SK-N-SH treated with all-trans-retinoic acid at 6 μM for 48 hours (cell line): ENCODE results near the gene NTM.

Experiments used
- ATAC-seq: fragments of 200-7000 bp; cut with Tn5 transposase; 3 replicates; pipeline ENCODE4 v1.9.1; 2020; ENCODE audit warnings: mild to moderate bottlenecking, moderate library complexity
- ARNTL ChIP-seq: fragments of 450-650 bp; formaldehyde crosslinking; IDR thresholded peaks from 2 replicates; pipeline ENCODE4 v1.5.0; 2020; ENCODE audit warnings: low read depth, mild to moderate bottlenecking, moderate library complexity, borderline replicate concordance
- BACH2 ChIP-seq: fragments of 250-450 bp; sonication (Bioruptor Pico); IDR thresholded peaks from 2 replicates; pipeline ENCODE4 v1.9.0; 2021; ENCODE audit warnings: mild to moderate bottlenecking, borderline replicate concordance
- ESRRG ChIP-seq: fragments of 250-450 bp; sonication (Bioruptor Pico); IDR thresholded peaks from 2 replicates; pipeline ENCODE4 v1.6.1; 2021; ENCODE audit warnings: mild to moderate bottlenecking
- RARB ChIP-seq: fragments of 250-450 bp; sonication (Bioruptor Pico); IDR thresholded peaks from 2 replicates; pipeline ENCODE4 v1.8.0; 2021; ENCODE audit warnings: mild to moderate bottlenecking, moderate library complexity
- SNAI2 ChIP-seq: fragments of 250-450 bp; sonication (Bioruptor Pico); IDR thresholded peaks from 2 replicates; pipeline ENCODE4 v1.5.0; 2020; ENCODE audit warnings: mild to moderate bottlenecking, moderate library complexity
- TCF4 ChIP-seq: fragments of 250-450 bp; sonication (Bioruptor Pico); IDR thresholded peaks from 2 replicates; pipeline ENCODE4 v1.8.0; 2021; ENCODE audit warnings: mild to moderate bottlenecking, moderate library complexity, borderline replicate concordance
- ZC3H10 ChIP-seq: fragments of 250-450 bp; sonication (Bioruptor Pico); IDR thresholded peaks from 2 replicates; pipeline ENCODE4 v1.5.1; 2021; ENCODE audit warnings: mild to moderate bottlenecking, moderate library complexity
- ZFP3 ChIP-seq: fragments of 250-450 bp; sonication (Bioruptor Pico); IDR thresholded peaks from 2 replicates; pipeline ENCODE4 v1.5.0; 2020; ENCODE audit warnings: mild to moderate bottlenecking, moderate library complexity
- ZFP30 ChIP-seq: fragments of 450-650 bp; formaldehyde crosslinking; IDR thresholded peaks from 2 replicates; pipeline ENCODE4 v1.5.0; 2022; ENCODE audit warnings: mild to moderate bottlenecking, moderate library complexity
- ZNF565 ChIP-seq: fragments of 450-650 bp; formaldehyde crosslinking; conservative IDR thresholded peaks from 2 replicates; pipeline ENCODE4 v1.5.0; 2020; ENCODE audit warnings: low read depth, mild to moderate bottlenecking, moderate library complexity
- ZNF70 ChIP-seq: fragments of 450-650 bp; formaldehyde crosslinking; IDR thresholded peaks from 2 replicates; pipeline ENCODE4 v1.5.0; 2020; ENCODE audit warnings: mild to moderate bottlenecking, moderate library complexity
- ZNF8 ChIP-seq: fragments of 450-650 bp; formaldehyde crosslinking; IDR thresholded peaks from 2 replicates; pipeline ENCODE4 v1.5.0; 2020; ENCODE audit warnings: mild to moderate bottlenecking, moderate library complexity
- TF ChIP-seq, protein P1 (sequence below): fragments of 250-450 bp; sonication (Bioruptor Pico); IDR thresholded peaks from 2 replicates; pipeline ENCODE4 v1.5.0; 2020; ENCODE audit warnings: mild to moderate bottlenecking, moderate library complexity
- TF ChIP-seq, protein P2 (sequence below): fragments of 250-450 bp; sonication (Bioruptor Pico); IDR thresholded peaks from 2 replicates; pipeline ENCODE4 v1.8.0; 2021; ENCODE audit warnings: low read depth, mild to moderate bottlenecking, moderate library complexity, borderline replicate concordance
- TF ChIP-seq, protein P3 (sequence below): fragments of 250-450 bp; sonication (Bioruptor Pico); IDR thresholded peaks from 2 replicates; pipeline ENCODE4 v1.5.1; 2020; ENCODE audit warnings: low read depth, mild to moderate bottlenecking, moderate library complexity
- TF ChIP-seq, protein P4 (sequence below): fragments of 250-450 bp; sonication (Bioruptor Pico); IDR thresholded peaks from 2 replicates; pipeline ENCODE4 v1.5.1; 2021; ENCODE audit warnings: mild to moderate bottlenecking, moderate library complexity

Gene NTM

DNA sequence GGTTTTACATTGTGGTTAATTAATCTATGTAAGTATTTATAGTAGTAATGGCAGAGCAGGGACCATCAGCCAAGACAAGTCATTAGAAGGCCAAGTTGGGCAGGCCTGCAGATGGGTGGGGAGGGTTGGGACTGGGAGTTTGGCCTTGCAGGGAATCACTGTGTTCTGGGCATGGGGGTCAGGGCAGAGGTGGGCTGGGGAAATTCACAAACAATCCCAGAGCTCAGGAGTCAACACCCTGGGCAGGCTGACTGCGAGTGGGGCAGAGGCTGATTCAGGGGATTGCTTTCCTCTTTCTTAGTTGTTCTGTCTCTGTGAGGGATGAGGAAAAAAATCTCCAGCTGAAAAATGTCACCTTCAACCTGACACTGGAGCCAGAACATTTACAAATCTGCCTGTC, 322.5 kb downstream of the NTM start:
- no peak for ATAC-seq
- no peak for TF ChIP-seq ZNF70 (CRISPR knock-in tag)
- TF ChIP-seq, protein P1, sequence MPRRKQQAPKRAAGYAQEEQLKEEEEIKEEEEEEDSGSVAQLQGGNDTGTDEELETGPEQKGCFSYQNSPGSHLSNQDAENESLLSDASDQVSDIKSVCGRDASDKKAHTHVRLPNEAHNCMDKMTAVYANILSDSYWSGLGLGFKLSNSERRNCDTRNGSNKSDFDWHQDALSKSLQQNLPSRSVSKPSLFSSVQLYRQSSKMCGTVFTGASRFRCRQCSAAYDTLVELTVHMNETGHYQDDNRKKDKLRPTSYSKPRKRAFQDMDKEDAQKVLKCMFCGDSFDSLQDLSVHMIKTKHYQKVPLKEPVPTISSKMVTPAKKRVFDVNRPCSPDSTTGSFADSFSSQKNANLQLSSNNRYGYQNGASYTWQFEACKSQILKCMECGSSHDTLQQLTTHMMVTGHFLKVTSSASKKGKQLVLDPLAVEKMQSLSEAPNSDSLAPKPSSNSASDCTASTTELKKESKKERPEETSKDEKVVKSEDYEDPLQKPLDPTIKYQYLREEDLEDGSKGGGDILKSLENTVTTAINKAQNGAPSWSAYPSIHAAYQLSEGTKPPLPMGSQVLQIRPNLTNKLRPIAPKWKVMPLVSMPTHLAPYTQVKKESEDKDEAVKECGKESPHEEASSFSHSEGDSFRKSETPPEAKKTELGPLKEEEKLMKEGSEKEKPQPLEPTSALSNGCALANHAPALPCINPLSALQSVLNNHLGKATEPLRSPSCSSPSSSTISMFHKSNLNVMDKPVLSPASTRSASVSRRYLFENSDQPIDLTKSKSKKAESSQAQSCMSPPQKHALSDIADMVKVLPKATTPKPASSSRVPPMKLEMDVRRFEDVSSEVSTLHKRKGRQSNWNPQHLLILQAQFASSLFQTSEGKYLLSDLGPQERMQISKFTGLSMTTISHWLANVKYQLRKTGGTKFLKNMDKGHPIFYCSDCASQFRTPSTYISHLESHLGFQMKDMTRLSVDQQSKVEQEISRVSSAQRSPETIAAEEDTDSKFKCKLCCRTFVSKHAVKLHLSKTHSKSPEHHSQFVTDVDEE (CRISPR knock-in tag) = no peak
- TF ChIP-seq ZFP3 (CRISPR knock-in tag) = no peak
- TF ChIP-seq ZNF565 (CRISPR knock-in tag) = no peak
- no peak for TF ChIP-seq ARNTL (CRISPR knock-in tag)
- TF ChIP-seq ZC3H10 (CRISPR knock-in tag) = no peak
- TF ChIP-seq BACH2 (CRISPR knock-in tag) = no peak
- TF ChIP-seq, protein P2, sequence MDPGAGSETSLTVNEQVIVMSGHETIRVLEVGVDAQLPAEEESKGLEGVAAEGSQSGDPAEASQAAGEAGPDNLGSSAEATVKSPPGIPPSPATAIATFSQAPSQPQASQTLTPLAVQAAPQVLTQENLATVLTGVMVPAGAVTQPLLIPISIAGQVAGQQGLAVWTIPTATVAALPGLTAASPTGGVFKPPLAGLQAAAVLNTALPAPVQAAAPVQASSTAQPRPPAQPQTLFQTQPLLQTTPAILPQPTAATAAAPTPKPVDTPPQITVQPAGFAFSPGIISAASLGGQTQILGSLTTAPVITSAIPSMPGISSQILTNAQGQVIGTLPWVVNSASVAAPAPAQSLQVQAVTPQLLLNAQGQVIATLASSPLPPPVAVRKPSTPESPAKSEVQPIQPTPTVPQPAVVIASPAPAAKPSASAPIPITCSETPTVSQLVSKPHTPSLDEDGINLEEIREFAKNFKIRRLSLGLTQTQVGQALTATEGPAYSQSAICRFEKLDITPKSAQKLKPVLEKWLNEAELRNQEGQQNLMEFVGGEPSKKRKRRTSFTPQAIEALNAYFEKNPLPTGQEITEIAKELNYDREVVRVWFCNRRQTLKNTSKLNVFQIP (CRISPR knock-in tag) = no peak
- TF ChIP-seq ZFP30 (CRISPR knock-in tag) = no peak
- no peak for TF ChIP-seq ZNF8 (CRISPR knock-in tag)

DNA sequence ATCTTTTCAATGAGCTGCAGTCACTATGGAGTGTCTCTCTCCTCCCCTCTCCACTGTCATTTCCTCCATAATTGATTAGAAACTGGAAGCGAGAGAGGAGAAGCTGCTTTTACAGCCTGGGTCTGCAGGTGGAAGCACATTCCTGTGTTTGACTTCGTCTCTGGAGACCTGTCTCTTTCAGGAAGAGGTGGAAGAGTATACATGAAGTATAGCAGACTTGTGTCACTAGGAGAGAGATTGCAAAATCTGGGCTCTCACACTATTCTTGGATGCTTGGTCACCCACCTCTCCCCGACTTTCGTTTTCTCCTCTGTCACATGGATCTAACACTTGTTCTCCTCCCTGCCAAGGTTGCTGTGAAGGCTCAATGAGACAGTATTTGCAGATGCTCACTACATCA, 323.3 kb downstream of the NTM start:
- TF ChIP-seq RARB (CRISPR knock-in tag) = no peak
- TF ChIP-seq ZFP30 (CRISPR knock-in tag) = no peak
- TF ChIP-seq, all 23 proteins: peak for 0
- ATAC-seq = no peak

DNA sequence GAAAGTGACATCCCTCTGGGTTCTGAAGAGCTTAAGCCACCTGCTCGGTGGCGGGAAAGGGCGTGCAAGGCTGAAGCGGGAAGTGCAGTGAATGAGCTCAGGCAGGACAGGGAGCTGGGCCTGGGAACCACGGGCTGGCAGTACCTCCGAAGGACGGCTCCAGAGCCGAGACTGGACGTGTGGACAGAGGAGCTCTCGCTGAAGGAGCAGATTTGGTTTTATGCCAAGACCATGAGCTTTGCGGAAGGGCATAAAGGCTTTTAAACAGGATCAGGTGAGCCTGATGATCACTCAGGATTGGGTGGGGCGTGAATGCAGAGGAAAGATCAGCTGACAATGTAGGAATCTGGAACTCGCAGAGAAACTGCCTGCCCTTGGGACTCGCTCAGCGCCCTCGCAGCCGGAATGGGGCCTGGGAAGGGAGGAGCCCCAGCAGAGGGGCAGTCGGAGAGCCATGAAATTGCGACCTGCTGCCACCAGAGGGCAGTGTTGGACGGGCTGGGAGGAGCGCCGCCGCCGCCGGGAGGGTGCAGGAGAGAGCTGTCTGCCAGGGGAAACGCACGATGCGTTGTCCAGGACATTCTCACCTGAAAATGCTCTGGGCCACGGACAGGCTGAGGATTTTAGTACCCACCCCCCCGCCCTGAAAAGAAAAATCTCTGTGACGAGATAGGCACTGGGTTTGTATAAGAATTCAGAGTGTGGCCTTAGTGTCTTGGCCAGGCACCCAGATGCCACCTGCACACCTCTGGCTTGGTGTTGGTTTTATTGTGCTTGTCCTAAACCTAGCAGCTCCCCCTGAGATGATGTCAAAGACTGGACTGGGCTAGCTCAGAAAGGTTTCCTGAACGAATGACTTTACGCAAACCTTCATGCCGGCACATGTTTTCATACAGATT, 324.4 kb downstream of the NTM start:
- TF ChIP-seq, protein P2 (CRISPR knock-in tag) = no peak
- TF ChIP-seq ZC3H10 (CRISPR knock-in tag) = no peak
- TF ChIP-seq, all 23 proteins: peak for 0
- peak; percentile 92 for ATAC-seq

DNA sequence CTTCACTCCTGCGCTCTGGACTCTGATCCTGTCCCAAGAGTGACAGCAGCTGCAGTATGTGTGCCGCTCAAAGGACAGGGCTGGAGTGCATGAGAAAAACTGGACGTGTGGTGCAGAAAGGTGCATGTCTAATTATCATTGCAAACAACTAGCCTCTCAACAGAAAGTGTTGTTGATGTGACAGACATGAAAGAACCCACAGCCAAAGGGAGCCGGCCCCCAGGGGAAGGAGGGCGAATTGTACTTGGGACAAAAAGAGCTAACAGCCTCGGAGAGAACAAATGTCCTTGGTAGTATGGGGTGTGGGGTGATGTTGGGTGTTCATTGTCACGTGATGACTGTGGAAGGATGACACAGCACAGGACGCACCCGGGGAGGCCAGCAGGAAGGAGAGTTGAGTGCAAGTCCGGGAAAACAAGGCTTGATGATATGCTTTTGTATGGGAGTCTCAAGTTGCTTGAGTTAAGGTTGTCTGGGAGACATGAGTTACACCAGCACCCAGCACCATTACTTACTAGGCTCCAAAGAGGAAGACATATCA, 325.5 kb downstream of the NTM start:
- no peak for ATAC-seq

More for the DNA sequence above, 325.5 kb downstream of the NTM start:
- TF ChIP-seq, protein P1 (CRISPR knock-in tag) = no peak
- TF ChIP-seq ZNF8 (CRISPR knock-in tag) (no peak), ARNTL (CRISPR knock-in tag) (no peak), ESRRG (CRISPR knock-in tag) (no peak), TCF4 (CRISPR knock-in tag) (no peak), SNAI2 (CRISPR knock-in tag) (no peak), ZC3H10 (CRISPR knock-in tag) (no peak), ZFP30 (CRISPR knock-in tag) (no peak), BACH2 (CRISPR knock-in tag) (no peak), RARB (CRISPR knock-in tag) (no peak)
- TF ChIP-seq, protein P3, sequence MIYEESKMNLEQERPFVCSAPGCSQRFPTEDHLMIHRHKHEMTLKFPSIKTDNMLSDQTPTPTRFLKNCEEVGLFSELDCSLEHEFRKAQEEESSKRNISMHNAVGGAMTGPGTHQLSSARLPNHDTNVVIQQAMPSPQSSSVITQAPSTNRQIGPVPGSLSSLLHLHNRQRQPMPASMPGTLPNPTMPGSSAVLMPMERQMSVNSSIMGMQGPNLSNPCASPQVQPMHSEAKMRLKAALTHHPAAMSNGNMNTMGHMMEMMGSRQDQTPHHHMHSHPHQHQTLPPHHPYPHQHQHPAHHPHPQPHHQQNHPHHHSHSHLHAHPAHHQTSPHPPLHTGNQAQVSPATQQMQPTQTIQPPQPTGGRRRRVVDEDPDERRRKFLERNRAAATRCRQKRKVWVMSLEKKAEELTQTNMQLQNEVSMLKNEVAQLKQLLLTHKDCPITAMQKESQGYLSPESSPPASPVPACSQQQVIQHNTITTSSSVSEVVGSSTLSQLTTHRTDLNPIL = no peak
- TF ChIP-seq, protein P4, sequence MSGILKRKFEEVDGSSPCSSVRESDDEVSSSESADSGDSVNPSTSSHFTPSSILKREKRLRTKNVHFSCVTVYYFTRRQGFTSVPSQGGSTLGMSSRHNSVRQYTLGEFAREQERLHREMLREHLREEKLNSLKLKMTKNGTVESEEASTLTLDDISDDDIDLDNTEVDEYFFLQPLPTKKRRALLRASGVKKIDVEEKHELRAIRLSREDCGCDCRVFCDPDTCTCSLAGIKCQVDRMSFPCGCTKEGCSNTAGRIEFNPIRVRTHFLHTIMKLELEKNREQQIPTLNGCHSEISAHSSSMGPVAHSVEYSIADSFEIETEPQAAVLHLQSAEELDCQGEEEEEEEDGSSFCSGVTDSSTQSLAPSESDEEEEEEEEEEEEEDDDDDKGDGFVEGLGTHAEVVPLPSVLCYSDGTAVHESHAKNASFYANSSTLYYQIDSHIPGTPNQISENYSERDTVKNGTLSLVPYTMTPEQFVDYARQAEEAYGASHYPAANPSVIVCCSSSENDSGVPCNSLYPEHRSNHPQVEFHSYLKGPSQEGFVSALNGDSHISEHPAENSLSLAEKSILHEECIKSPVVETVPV = no peak
- TF ChIP-seq, protein P2 (CRISPR knock-in tag) = no peak
